ENCODE results near the gene KRT78.

DNA sequence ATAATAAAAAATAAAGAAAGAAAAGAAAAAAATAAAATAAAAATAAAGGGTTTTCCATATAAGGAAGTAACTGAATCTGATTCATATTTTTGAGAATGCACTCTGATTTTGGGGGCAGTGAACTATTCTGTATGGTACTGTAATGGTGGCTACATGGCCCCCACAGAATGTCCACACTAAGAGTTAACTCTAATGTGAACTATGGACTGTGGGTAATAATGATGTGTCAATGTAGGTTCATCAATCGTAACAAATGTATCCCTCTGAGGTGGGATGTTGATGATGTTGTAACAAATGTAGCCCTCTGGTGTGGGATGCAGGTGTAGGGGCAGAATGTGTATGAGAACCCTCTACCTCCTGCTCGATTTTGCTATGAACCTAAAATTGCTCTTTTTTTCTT is 42.2 kb upstream of the KRT78 start:
- TF ChIP-seq EP300 (IDR thresholded peaks at IDR 0.05; ENCODE audit: borderline replicate concordance) (no peak), FOXM1 (IDR thresholded peaks at IDR 0.05; ENCODE audit: borderline replicate concordance, low read depth) (no peak), CREB1 (IDR thresholded peaks at IDR 0.05; ENCODE audit: low read depth) (no peak), TAF1 (IDR thresholded peaks at IDR 0.05; ENCODE audit: low read depth) (no peak), ZBTB7A (IDR thresholded peaks at IDR 0.05; ENCODE audit: low read depth) (no peak)
